Adrenal gland (tissue), 5 donors: ENCODE data around the gene RAD23A.

Source experiments
- POLR2A ChIP-seq, 2 donors: fragments of 450-650 bp; IDR thresholded peaks; one replicate each; pipeline ENCODE4 v1.6.1; 2017; ENCODE audit warnings: antibody characterized with exemption in 2 of 2, mild to moderate bottlenecking in 2 of 2, moderate library complexity in 1 of 2
- TF ChIP-seq, protein P1 (sequence below), 6 experiments: fragments of 450-650 bp in 4 of 6; fragments of 200-600 bp in 2 of 6; sonication (generic) in 1 of 6; IDR thresholded peaks; 1 replicate in 5 of 6; 2 replicates in 1 of 6; pipeline versions ENCODE4 v1.5.1 to v1.8.0; 2016 to 2021; ENCODE audit warnings: antibody characterized with exemption in 6 of 6, mild to moderate bottlenecking in 2 of 6, moderate library complexity in 1 of 6
- donor health status: DM: no; HTN: no; CAD: no.

DNA sequence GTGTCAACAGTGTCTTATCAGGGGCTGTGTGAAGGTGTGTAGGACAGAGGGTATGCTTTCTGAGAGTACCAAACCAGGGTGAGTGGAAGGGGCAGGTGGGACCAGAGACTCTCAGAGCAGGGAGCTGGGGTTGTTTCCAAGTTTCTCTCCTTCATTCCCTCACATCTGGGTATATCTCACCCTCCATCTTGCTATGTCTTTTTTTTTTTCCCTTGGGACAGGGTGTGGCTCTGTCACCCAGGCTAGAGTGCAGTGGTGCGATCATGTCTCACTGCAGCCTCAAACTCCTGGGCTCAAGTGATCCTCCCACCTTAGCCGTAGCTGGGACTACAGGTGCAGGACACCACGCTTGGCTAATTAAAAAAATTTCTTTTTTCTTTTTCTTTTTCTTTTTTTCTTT, 34.3 kb downstream of the RAD23A start:
- no peak for TF ChIP-seq POLR2A (IDR thresholded peaks at IDR 0.05)
- TF ChIP-seq, protein P1, sequence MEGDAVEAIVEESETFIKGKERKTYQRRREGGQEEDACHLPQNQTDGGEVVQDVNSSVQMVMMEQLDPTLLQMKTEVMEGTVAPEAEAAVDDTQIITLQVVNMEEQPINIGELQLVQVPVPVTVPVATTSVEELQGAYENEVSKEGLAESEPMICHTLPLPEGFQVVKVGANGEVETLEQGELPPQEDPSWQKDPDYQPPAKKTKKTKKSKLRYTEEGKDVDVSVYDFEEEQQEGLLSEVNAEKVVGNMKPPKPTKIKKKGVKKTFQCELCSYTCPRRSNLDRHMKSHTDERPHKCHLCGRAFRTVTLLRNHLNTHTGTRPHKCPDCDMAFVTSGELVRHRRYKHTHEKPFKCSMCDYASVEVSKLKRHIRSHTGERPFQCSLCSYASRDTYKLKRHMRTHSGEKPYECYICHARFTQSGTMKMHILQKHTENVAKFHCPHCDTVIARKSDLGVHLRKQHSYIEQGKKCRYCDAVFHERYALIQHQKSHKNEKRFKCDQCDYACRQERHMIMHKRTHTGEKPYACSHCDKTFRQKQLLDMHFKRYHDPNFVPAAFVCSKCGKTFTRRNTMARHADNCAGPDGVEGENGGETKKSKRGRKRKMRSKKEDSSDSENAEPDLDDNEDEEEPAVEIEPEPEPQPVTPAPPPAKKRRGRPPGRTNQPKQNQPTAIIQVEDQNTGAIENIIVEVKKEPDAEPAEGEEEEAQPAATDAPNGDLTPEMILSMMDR (IDR thresholded peaks at IDR 0.05), result no peak
